WTC11 (cell line): ENCODE results near the gene CAPN1.

Experiments used
- CBFB ChIP-seq: sonication (generic); formaldehyde crosslinking; IDR thresholded peaks from 2 replicates; pipeline ENCODE4 v1.8.1; 2022; ENCODE audit warnings: mild to moderate bottlenecking, low read depth, missing genetic modification reagents
- TF ChIP-seq, protein P1 (sequence below): fragments of 200-600 bp; IDR thresholded peaks from 2 replicates; pipeline ENCODE4 v1.8.0; 2022; ENCODE audit warnings: antibody characterized with exemption
- TF ChIP-seq, protein P2 (sequence below): sonication (generic); formaldehyde crosslinking; IDR thresholded peaks from 2 replicates; pipeline ENCODE4 v1.8.1; 2022; ENCODE audit warnings: low read depth, missing genetic modification reagents, borderline replicate concordance
- TF ChIP-seq, protein P3 (sequence below): sonication (generic); formaldehyde crosslinking; IDR thresholded peaks from 2 replicates; pipeline ENCODE4 v1.8.1; 2023; ENCODE audit warnings: mild to moderate bottlenecking, missing genetic modification reagents
- TF ChIP-seq, protein P4 (sequence below): sonication (generic); formaldehyde crosslinking; IDR thresholded peaks from 2 replicates; pipeline ENCODE4 v1.8.1; 2022; ENCODE audit warnings: missing genetic modification reagents, borderline replicate concordance
- TF ChIP-seq, protein P5 (sequence below): sonication (generic); formaldehyde crosslinking; IDR thresholded peaks from 2 replicates; pipeline ENCODE4 v1.8.1; 2023; ENCODE audit warnings: mild to moderate bottlenecking, missing genetic modification reagents, moderate library complexity
- TF ChIP-seq, protein P6 (sequence below): sonication (generic); formaldehyde crosslinking; conservative IDR thresholded peaks from 2 replicates; pipeline ENCODE4 v1.8.1; 2022; ENCODE audit warnings: mild to moderate bottlenecking, missing genetic modification reagents

DNA sequence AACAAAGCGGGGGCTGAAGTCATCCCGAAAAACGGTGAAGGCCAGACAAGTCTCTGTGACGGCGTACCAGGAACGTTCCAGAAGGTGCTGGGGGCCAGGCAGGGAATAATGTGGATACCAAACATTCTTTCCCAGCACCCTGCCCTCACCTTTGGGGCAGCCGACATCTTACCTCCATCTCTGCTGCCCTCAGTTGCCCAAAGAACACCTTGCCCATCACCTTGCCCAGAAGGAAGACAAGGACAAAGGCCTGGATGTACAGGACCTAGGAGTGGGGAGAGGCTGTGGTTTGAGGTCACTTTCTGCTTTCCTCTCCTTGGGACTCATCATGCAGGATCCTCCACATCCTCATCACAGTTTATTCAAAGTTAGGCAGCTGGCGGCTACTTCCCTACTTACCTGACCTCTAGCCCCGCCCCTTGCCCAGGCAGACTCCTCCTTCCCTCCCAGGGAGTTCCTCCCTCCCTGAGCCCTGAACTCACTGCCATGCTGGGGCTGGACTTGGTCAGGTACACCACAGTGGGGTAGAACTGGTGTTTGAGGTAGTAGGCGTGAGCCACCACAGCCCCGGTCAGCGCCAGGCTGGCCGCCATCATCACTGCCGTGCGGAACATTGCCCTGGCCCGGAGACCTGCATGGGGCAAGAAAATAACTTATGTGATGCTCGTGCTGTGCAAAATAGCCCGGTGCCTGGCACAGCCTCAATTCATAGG lies 48.6 kb upstream of the CAPN1 start:
- TF ChIP-seq, protein P1, sequence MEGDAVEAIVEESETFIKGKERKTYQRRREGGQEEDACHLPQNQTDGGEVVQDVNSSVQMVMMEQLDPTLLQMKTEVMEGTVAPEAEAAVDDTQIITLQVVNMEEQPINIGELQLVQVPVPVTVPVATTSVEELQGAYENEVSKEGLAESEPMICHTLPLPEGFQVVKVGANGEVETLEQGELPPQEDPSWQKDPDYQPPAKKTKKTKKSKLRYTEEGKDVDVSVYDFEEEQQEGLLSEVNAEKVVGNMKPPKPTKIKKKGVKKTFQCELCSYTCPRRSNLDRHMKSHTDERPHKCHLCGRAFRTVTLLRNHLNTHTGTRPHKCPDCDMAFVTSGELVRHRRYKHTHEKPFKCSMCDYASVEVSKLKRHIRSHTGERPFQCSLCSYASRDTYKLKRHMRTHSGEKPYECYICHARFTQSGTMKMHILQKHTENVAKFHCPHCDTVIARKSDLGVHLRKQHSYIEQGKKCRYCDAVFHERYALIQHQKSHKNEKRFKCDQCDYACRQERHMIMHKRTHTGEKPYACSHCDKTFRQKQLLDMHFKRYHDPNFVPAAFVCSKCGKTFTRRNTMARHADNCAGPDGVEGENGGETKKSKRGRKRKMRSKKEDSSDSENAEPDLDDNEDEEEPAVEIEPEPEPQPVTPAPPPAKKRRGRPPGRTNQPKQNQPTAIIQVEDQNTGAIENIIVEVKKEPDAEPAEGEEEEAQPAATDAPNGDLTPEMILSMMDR, result no peak
- TF ChIP-seq, protein P2, sequence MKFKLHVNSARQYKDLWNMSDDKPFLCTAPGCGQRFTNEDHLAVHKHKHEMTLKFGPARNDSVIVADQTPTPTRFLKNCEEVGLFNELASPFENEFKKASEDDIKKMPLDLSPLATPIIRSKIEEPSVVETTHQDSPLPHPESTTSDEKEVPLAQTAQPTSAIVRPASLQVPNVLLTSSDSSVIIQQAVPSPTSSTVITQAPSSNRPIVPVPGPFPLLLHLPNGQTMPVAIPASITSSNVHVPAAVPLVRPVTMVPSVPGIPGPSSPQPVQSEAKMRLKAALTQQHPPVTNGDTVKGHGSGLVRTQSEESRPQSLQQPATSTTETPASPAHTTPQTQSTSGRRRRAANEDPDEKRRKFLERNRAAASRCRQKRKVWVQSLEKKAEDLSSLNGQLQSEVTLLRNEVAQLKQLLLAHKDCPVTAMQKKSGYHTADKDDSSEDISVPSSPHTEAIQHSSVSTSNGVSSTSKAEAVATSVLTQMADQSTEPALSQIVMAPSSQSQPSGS (CRISPR knock-in tag), result no peak
- TF ChIP-seq, protein P3, sequence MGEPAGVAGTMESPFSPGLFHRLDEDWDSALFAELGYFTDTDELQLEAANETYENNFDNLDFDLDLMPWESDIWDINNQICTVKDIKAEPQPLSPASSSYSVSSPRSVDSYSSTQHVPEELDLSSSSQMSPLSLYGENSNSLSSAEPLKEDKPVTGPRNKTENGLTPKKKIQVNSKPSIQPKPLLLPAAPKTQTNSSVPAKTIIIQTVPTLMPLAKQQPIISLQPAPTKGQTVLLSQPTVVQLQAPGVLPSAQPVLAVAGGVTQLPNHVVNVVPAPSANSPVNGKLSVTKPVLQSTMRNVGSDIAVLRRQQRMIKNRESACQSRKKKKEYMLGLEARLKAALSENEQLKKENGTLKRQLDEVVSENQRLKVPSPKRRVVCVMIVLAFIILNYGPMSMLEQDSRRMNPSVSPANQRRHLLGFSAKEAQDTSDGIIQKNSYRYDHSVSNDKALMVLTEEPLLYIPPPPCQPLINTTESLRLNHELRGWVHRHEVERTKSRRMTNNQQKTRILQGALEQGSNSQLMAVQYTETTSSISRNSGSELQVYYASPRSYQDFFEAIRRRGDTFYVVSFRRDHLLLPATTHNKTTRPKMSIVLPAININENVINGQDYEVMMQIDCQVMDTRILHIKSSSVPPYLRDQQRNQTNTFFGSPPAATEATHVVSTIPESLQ, result no peak
- TF ChIP-seq, protein P4, sequence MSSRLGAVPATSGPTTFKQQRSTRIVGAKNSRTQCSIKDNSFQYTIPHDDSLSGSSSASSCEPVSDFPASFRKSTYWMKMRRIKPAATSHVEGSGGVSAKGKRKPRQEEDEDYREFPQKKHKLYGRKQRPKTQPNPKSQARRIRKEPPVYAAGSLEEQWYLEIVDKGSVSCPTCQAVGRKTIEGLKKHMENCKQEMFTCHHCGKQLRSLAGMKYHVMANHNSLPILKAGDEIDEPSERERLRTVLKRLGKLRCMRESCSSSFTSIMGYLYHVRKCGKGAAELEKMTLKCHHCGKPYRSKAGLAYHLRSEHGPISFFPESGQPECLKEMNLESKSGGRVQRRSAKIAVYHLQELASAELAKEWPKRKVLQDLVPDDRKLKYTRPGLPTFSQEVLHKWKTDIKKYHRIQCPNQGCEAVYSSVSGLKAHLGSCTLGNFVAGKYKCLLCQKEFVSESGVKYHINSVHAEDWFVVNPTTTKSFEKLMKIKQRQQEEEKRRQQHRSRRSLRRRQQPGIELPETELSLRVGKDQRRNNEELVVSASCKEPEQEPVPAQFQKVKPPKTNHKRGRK (CRISPR knock-in tag), result no peak
- TF ChIP-seq CBFB (CRISPR knock-in tag), result no peak
- TF ChIP-seq, protein P5, sequence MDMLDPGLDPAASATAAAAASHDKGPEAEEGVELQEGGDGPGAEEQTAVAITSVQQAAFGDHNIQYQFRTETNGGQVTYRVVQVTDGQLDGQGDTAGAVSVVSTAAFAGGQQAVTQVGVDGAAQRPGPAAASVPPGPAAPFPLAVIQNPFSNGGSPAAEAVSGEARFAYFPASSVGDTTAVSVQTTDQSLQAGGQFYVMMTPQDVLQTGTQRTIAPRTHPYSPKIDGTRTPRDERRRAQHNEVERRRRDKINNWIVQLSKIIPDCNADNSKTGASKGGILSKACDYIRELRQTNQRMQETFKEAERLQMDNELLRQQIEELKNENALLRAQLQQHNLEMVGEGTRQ (CRISPR knock-in tag), result no peak
- TF ChIP-seq, protein P6, sequence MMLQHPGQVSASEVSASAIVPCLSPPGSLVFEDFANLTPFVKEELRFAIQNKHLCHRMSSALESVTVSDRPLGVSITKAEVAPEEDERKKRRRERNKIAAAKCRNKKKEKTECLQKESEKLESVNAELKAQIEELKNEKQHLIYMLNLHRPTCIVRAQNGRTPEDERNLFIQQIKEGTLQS, result no peak
